Muscle layer of duodenum (tissue), 2 donors: ENCODE results near the gene TBC1D22A.

Experiments used
- H3K27ac ChIP-seq: one replicate; pipeline ENCODE4 v1.7.0; 2013; ENCODE audit warnings: mild to moderate bottlenecking, low read length
- H3K27me3 ChIP-seq: one replicate; pipeline ENCODE4 v1.7.0; 2013; ENCODE audit warnings: low read depth, mild to moderate bottlenecking, control low read depth, low read length
- H3K36me3 ChIP-seq, 2 donors: one replicate each; pipeline ENCODE4 v1.7.0; 2013; ENCODE audit warnings: low read length in 2 of 2, control low read depth in 1 of 2, mild to moderate bottlenecking in 1 of 2; ENCODE audit not compliant: insufficient read depth in 2 of 2, control insufficient read depth in 1 of 2
- H3K4me1 ChIP-seq, 2 donors: one replicate each; pipeline ENCODE4 v1.7.0; 2013; ENCODE audit warnings: low read length in 2 of 2, mild to moderate bottlenecking in 2 of 2, control low read depth in 1 of 2, moderate library complexity in 1 of 2; ENCODE audit not compliant: insufficient read depth in 2 of 2, control insufficient read depth in 1 of 2
- H3K4me3 ChIP-seq, 2 donors: one replicate each; pipeline ENCODE4 v1.7.0; 2013; ENCODE audit warnings: low read length in 2 of 2, low read depth in 1 of 2, mild to moderate bottlenecking in 1 of 2
- H3K9me3 ChIP-seq, 2 donors: one replicate each; pipeline ENCODE4 v1.7.0; 2013; ENCODE audit warnings: low read length in 2 of 2, control low read depth in 1 of 2, mild to moderate bottlenecking in 1 of 2; ENCODE audit not compliant: control insufficient read depth in 1 of 2
- donor health status: healthy.

The TBC1D22A gene

GRCh38 chr22:47041271-47042115 lies 279.0 kb downstream of the TBC1D22A start:
- Histone ChIP-seq H3K4me3 (no peak overlapping the region), H3K27me3 (no peaks in the 10 kb centered on the region), H3K36me3 (peaks cover 0 to 8% of the 10 kb centered on the region in 2 donors), H3K27ac (no peak overlapping the region), H3K9me3 (no peaks in the 10 kb centered on the region), H3K4me1 (peaks cover 0 to 8% of the 10 kb centered on the region in 2 donors)

DNA sequence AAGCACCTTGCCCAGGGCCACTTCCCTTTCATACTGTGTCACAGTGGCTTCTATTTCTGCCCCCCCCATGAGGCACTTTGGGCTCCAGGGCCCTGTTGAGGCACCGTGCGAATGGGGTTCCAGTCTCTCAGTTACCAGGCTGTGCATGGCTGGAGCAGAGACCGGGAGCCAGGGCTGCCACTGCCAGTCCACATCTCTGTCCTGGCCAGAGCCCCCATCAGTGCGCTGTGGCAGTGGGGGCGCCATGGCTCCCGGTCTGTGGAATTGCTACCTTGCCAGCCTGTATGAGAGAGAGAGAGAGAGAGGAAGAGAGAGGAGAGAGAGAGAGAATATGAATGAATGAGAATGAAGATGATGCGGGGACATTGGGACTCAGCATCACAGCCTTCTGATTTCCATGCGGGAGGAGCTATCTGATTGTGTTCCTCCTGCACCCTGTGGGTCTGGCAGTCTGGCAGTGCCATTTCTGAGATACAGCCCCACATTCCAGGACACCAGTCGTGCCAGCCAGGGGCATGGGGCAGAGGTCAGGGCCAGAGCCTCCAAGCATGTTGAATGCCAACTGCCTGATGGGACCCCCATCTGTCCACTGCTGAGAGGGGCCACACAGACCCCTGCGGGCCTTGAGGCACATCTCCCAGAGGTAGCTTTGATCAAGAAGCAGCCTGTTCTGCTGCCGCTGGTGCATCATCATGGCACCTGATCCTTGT lies 279.8 kb downstream of the TBC1D22A start:
- Histone ChIP-seq H3K27me3 (no peaks in the 10 kb centered on the region), H3K36me3 (peaks cover 0 to 8% of the 10 kb centered on the region in 2 donors), H3K27ac (no peak overlapping the region), H3K9me3 (no peaks in the 10 kb centered on the region), H3K4me1 (peaks cover 0 to 8% of the 10 kb centered on the region in 2 donors), H3K4me3 (no peak overlapping the region)

- Histone ChIP-seq H3K4me3 (no peak overlapping the region), H3K27me3 (no peaks in the 10 kb centered on the region), H3K36me3 (peaks cover 0 to 5% of the 10 kb centered on the region in 2 donors), H3K27ac (no peak overlapping the region), H3K4me1 (peaks cover 0 to 8% of the 10 kb centered on the region in 2 donors), H3K9me3 (no peaks in the 10 kb centered on the region)
These were observed 280.5 kb downstream of the TBC1D22A start for GRCh38 chr22:47042861-47043496.

GRCh38 chr22:47043835-47044721 lies 281.6 kb downstream of the TBC1D22A start:
- H3K9me3 ChIP-seq: no peaks in the 10 kb centered on the region
- no peak overlapping the region for H3K27ac ChIP-seq
- no peaks in the 10 kb centered on the region for H3K36me3 ChIP-seq
- peaks cover 0 to 8% of the 10 kb centered on the region in 2 donors for H3K4me1 ChIP-seq
- no peaks in the 10 kb centered on the region for H3K27me3 ChIP-seq
- H3K4me3 ChIP-seq: no peak overlapping the region

GRCh38 chr22:47044722-47045535 lies 282.5 kb downstream of the TBC1D22A start:
- Histone ChIP-seq H3K27ac (no peak overlapping the region), H3K36me3 (no peaks in the 10 kb centered on the region)

DNA sequence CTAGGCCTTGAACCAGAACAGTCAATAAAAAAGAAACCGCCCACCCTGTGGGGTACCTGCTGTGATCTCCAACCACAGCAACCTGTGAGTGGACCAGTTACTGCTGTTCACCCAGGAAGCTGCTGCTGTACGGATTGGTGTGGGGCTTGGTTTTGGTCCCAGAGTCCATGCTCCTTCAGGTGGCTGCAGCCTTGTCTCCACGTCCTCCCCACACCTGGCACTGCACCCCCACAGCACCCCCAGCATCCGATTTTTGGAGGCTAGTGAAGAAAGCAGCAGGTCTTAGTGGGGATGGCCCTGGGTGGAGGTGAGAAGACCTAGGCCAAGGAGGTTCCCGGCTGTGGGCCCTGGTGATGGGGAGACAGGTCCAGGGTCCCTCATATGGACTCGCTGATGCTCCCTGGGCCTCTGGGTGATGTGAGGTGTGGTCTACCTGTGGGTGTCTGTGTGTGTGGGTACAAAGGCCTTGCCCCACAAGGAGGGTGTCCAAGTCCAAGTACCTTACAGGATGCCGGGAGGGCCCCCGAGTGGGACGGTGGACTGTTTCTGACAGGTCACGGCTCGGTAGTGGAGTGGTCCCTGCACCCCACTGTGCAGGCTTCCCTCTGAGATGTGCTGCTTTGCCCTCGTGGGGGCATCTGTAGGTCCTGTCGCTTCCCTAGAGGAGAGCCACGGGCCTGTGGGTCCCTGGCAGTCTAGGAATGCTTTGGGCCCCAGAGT lies 283.4 kb downstream of the TBC1D22A start:
- Histone ChIP-seq H3K4me1 (peaks cover 0 to 8% of the 10 kb centered on the region in 2 donors), H3K4me3 (no peak overlapping the region), H3K27ac (no peak overlapping the region), H3K36me3 (no peaks in the 10 kb centered on the region), H3K27me3 (no peaks in the 10 kb centered on the region), H3K9me3 (no peaks in the 10 kb centered on the region)

More at GRCh38 chr22:47044722-47045535, 282.5 kb downstream of the TBC1D22A start:
- Histone ChIP-seq H3K4me1 (peaks cover 0 to 8% of the 10 kb centered on the region in 2 donors), H3K9me3 (no peaks in the 10 kb centered on the region), H3K4me3 (no peak overlapping the region), H3K27me3 (no peaks in the 10 kb centered on the region)

DNA sequence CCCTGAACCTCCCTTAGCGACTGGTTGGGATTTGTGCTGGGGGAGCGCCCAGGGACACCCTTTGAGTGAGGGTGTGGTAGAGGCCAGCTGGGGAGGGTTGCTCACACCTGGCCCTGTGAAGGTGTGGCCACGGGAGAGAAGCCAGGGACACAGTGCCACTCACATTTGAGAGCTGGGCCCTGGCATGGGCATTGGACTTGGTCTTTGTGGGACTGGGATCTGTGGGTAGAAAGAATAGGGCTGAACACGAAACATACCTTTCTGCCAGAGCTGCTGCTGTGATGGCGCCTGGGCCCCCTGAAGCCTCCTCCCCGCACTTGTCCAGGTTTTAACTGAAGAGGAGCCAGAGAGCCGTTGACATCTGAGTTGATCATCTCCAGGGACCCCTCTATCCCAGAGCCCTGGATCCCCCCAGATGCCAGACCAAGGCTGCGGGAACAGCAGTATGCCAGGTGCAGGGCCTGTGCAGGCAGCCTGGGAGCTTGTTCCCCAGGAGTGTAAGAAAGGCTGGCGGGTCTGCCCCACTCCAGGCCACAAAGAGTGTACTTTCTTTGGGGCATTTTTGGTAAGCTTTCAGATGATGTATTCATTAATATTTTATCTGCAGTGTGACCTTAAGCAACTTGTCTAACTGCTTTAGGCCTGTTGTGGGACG lies 284.1 kb downstream of the TBC1D22A start:
- no peaks in the 10 kb centered on the region for H3K27me3 ChIP-seq
- H3K4me3 ChIP-seq: no peak overlapping the region
- H3K4me1 ChIP-seq: peaks cover 0 to 8% of the 10 kb centered on the region in 2 donors
- no peak overlapping the region for H3K27ac ChIP-seq
- H3K36me3 ChIP-seq: no peaks in the 10 kb centered on the region
- no peaks in the 10 kb centered on the region for H3K9me3 ChIP-seq

DNA sequence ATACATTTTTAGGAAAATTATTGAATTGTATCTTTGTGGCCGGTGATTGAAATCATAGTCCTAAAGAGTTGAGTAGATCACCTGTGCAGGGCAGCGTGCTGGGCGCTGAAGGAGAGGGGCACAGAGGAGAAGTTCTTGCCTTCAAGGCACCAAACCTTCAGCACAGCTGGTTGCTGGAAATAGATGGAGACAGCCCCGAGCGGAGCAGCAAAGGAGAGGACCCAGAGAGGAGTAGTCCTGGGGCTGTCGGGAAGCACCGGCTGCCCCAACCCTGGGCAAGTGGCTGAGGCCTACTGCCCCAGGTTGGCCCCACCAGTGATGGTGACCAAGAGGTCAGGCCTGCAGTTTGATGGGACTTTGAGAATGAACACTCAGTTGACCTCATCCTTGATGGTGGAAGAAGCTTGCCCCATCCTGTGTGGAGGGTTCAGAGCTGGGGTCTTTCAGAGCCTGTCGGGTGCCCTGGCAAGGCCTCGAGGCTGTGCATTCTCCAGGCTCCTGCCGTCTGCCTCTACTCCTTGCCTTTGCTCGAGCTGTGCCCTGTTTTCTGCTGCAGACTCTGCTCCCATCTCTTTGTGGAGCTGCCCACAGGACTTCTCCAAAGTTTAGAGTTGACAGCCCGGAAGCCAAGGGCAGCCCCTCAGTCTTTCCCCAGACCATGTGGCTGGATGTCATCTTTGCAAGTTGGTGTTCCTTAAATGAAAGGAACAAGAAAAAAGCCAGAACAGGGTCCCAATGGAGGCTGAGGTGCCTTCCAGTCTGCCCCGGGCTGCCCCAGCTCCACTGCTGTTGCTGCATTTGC lies 285.1 kb downstream of the TBC1D22A start:
- no peak overlapping the region for H3K27ac ChIP-seq
- H3K36me3 ChIP-seq: no peaks in the 10 kb centered on the region

More for the DNA sequence above, 285.1 kb downstream of the TBC1D22A start:
- no peaks in the 10 kb centered on the region for H3K9me3 ChIP-seq
- H3K4me1 ChIP-seq: peaks cover 0 to 8% of the 10 kb centered on the region in 2 donors
- H3K27me3 ChIP-seq: no peaks in the 10 kb centered on the region
- no peak overlapping the region for H3K4me3 ChIP-seq
